Smooth muscle cell (in vitro differentiated cells): ENCODE measurements around the gene BUB3. TPM values are rescaled to one million over a fixed set of nuclear protein-coding genes. Genes with fewer than 3 reads are reported as not detected.

Experiments
- DNase-seq: peaks from one replicate; lab custom pipeline; 2025; ENCODE audit not compliant: unreplicated experiment; lab: John Stamatoyannopoulos, UW
- H2AFZ ChIP-seq: fragments of 200-600 bp; sonication (generic); 2 replicates; pipeline ENCODE4 v1.6.0; 2016; ENCODE audit warnings: antibody characterized with exemption, low read depth, mild to moderate bottlenecking
- H3F3A ChIP-seq: fragments of 200-600 bp; sonication (generic); 2 replicates; pipeline ENCODE4 v1.6.0; 2017; ENCODE audit warnings: antibody characterized with exemption, low read depth
- H3K27ac ChIP-seq: fragments of 200-600 bp; sonication (generic); 2 replicates; pipeline ENCODE4 v1.5.1; 2016; ENCODE audit warnings: low read depth, mild to moderate bottlenecking
- H3K27me3 ChIP-seq: fragments of 200-600 bp; sonication (generic); 2 replicates; pipeline ENCODE4 v1.6.1; 2016; ENCODE audit warnings: low read depth, mild to moderate bottlenecking
- H3K36me3 ChIP-seq: fragments of 200-600 bp; sonication (generic); 2 replicates; pipeline ENCODE4 v1.5.1; 2016; ENCODE audit warnings: low read depth
- H3K4me1 ChIP-seq: fragments of 200-600 bp; sonication (generic); 2 replicates; pipeline ENCODE4 v1.5.1; 2016; ENCODE audit warnings: low read depth
- H3K4me2 ChIP-seq: fragments of 200-600 bp; sonication (generic); 2 replicates; pipeline ENCODE4 v1.6.0; 2016; ENCODE audit warnings: mild to moderate bottlenecking
- H3K4me3 ChIP-seq: fragments of 200-600 bp; sonication (generic); 2 replicates; pipeline ENCODE4 v1.5.1; 2016; ENCODE audit warnings: mild to moderate bottlenecking
- H3K79me2 ChIP-seq: fragments of 200-600 bp; sonication (generic); 2 replicates; pipeline ENCODE4 v1.6.0; 2016; ENCODE audit warnings: low read depth, mild to moderate bottlenecking
- H3K9ac ChIP-seq: fragments of 200-600 bp; sonication (generic); 2 replicates; pipeline ENCODE4 v1.6.0; 2016; ENCODE audit warnings: low read depth
- H3K9me3 ChIP-seq: fragments of 200-600 bp; sonication (generic); replicated peaks from 2 replicates; pipeline ENCODE4 v1.5.1; 2016; ENCODE audit warnings: low read depth
- H4K20me1 ChIP-seq: fragments of 200-600 bp; sonication (generic); 2 replicates; pipeline ENCODE4 v1.6.0; 2016; ENCODE audit warnings: low read depth
- WGBS: methylation state at CpG from one replicate; pipeline ENCODE4 v1.1.7; 2016; ENCODE audit warnings: low lambda C conversion rate; 5-methylcytosine and 5-hydroxymethylcytosine counted together
- polyA plus RNA-seq: library from polyadenylated mRNA; unstranded; fragments of >200 nt; fragmentation: Nextera tagmentation; extraction: Ambion mirVana; gene quantifications from 2 replicates; pipeline ENCODE4 v1.2.1, GENCODE V29; 2016
- total RNA-seq: library from RNA; depleted of rRNA; stranded (reverse); fragments of >200 nt; gene quantifications from 2 replicates; pipeline ENCODE4 v1.2.3, GENCODE V29; 2014
- TF ChIP-seq, protein P1 (sequence below): fragments of 200-600 bp; sonication (generic); IDR thresholded peaks from 2 replicates; pipeline ENCODE4 v1.5.1; 2017; ENCODE audit warnings: borderline replicate concordance, mild to moderate bottlenecking, antibody characterized with exemption; ENCODE audit not compliant: insufficient read depth, poor library complexity, severe bottlenecking

BUB3 gene
- total and polyA plus RNA-seq, 2 experiments from 2014 or later: 75.3 to 78.4 TPM

- TF ChIP-seq, protein P1, sequence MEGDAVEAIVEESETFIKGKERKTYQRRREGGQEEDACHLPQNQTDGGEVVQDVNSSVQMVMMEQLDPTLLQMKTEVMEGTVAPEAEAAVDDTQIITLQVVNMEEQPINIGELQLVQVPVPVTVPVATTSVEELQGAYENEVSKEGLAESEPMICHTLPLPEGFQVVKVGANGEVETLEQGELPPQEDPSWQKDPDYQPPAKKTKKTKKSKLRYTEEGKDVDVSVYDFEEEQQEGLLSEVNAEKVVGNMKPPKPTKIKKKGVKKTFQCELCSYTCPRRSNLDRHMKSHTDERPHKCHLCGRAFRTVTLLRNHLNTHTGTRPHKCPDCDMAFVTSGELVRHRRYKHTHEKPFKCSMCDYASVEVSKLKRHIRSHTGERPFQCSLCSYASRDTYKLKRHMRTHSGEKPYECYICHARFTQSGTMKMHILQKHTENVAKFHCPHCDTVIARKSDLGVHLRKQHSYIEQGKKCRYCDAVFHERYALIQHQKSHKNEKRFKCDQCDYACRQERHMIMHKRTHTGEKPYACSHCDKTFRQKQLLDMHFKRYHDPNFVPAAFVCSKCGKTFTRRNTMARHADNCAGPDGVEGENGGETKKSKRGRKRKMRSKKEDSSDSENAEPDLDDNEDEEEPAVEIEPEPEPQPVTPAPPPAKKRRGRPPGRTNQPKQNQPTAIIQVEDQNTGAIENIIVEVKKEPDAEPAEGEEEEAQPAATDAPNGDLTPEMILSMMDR: no peak
- Histone ChIP-seq H3K36me3 (no peaks in the 10 kb centered on the region), H4K20me1 (no peaks in the 10 kb centered on the region), H2AFZ (no peak overlapping the region), H3K27me3 (peaks cover 93% of the 10 kb centered on the region), H3K4me2 (peak overlapping the region; percentile 86), H3F3A (no peaks in the 10 kb centered on the region), H3K4me3 (peak overlapping the region; percentile 42), H3K9ac (no peak overlapping the region), H3K9me3 (no peaks in the 10 kb centered on the region), H3K4me1 (peaks cover 28% of the 10 kb centered on the region), H3K27ac (no peak overlapping the region), H3K79me2 (no peaks in the 10 kb centered on the region)
- DNase-seq: no peak
- WGBS: 4% methylated on average over 12 of the region's 12 CpGs
Observed at GRCh38 chr10:123149162-123149567, 5.0 kb upstream of the BUB3 start.

DNA sequence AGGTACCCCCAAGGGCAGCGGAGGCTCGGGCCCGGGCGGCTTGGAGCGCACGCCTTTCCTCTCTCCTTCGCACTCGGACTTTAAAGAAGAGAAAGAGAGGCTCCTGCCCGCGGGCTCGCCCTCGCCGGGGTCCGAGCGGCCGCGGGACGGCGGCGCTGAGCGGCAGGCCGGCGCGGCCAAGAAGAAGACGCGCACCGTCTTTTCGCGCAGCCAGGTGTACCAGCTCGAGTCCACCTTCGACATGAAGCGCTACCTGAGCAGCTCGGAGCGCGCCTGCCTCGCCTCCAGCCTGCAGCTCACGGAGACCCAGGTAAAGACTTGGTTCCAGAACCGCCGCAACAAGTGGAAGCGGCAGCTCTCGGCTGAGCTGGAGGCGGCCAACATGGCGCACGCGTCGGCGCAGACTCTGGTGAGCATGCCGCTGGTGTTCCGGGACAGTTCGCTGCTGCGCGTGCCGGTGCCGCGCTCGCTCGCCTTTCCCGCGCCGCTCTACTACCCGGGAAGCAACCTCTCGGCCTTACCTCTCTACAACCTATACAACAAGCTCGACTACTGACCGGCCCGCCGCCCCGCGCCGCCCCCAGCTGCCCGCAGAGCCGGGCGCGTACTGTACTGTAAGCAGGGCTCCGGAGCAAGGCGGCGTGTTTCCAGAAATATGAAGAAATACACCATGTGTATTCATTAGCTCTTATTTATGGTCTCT, 4.5 kb upstream of the BUB3 start:
- Histone ChIP-seq H3K27ac (no peak overlapping the region), H4K20me1 (no peaks in the 10 kb centered on the region), H3K9ac (no peak overlapping the region)

DNA sequence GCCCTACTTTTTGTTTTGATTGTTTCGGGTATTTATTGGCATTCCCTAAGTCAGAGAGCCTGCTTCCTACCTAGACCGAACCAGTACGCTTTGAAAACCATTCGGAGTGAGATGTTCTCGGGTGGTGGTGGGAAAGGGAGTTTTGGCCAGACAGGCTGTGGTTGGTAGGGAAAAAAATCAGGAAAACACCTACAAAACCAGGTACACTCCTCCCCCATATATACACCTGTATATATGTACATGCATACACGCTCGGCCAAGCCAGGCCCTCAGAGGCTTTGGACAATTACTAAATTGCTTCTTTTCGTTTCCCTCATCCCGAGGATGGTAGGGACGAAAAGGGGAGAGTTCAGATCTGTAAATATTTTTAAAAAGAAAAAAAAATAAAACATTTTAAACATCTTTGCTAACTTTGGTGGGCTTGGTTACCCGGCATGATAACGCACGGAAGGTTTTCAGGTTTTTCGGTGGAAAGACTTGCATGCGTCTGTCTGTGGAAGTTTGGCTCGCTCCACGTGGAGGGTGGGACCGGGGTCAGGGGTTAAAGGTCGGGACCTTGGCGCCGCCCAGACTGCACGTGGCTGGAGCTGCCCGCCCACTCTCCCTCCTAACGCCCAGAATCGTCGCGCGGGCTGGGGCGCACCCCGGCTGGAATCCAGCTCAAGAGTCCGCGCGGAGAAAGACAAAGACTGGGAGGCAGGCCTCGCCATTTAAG, 3.8 kb upstream of the BUB3 start:
- Histone ChIP-seq H2AFZ (no peak overlapping the region), H3K36me3 (no peaks in the 10 kb centered on the region), H4K20me1 (peaks cover 7% of the 10 kb centered on the region), H3K4me3 (peak overlapping the region; percentile 42), H3K9me3 (no peaks in the 10 kb centered on the region), H3F3A (no peaks in the 10 kb centered on the region), H3K27ac (no peak overlapping the region), H3K9ac (no peak overlapping the region), H3K27me3 (peaks cover 80% of the 10 kb centered on the region), H3K79me2 (peaks cover 7% of the 10 kb centered on the region), H3K4me1 (peaks cover 33% of the 10 kb centered on the region), H3K4me2 (peak overlapping the region; percentile 86)
- TF ChIP-seq, protein P1: no peak
- WGBS: 7% methylated on average over 32 of the region's 34 CpGs
- no peak for DNase-seq

More for the DNA sequence above, 4.5 kb upstream of the BUB3 start:
- TF ChIP-seq, protein P1: no peak
- Histone ChIP-seq H3K4me2 (peak overlapping the region; percentile 86), H3K9me3 (no peaks in the 10 kb centered on the region), H3F3A (no peaks in the 10 kb centered on the region), H3K79me2 (no peaks in the 10 kb centered on the region), H2AFZ (no peak overlapping the region), H3K4me3 (peak overlapping the region; percentile 42), H3K36me3 (no peaks in the 10 kb centered on the region), H3K27me3 (peaks cover 87% of the 10 kb centered on the region), H3K4me1 (peaks cover 28% of the 10 kb centered on the region)
- no peak for DNase-seq
- 2% methylated on average over 61 of the region's 76 CpGs for WGBS
